Calu3 (cell line): ENCODE results near the gene TBPL2. TPM values are rescaled to one million over a fixed set of nuclear protein-coding genes. Genes with fewer than 3 reads are reported as not detected.
A peak's percentile ranks its signal among the peaks of the same experiment; 100 is the strongest.

Source experiments
- BruUV-seq: library from RNA; stranded (reverse); fragments of 400-500 nt; replicated peaks from 2 replicates; lab custom pipeline; 2021; lab: Mats Ljungman, UMichigan
- CTCF ChIA-PET: fragments of 300-600 bp; sonication (Branson Sonifier 250); formaldehyde crosslinking; loops from one replicate; lab custom pipeline; 2022; ENCODE audit warnings: antibody characterized with exemption; lab: Charles Lee
- DNase-seq: peaks from one replicate; pipeline ENCODE4 v3.0.0; 2022
- H3K27ac Mint-ChIP-seq: one replicate; pipeline ENCODE4 v1.8.0; 2022; ENCODE audit warnings: mixed read lengths; ENCODE audit not compliant: unreplicated experiment
- H3K27me3 Mint-ChIP-seq: one replicate; pipeline ENCODE4 v1.8.0; 2022; ENCODE audit warnings: mixed read lengths; ENCODE audit not compliant: unreplicated experiment
- H3K36me3 Mint-ChIP-seq: one replicate; pipeline ENCODE4 v1.8.0; 2022; ENCODE audit warnings: mild to moderate bottlenecking, moderate library complexity, mixed read lengths; ENCODE audit not compliant: insufficient read depth, unreplicated experiment
- H3K4me1 Mint-ChIP-seq: one replicate; pipeline ENCODE4 v1.8.0; 2022; ENCODE audit warnings: mild to moderate bottlenecking, low read depth, mixed read lengths; ENCODE audit not compliant: unreplicated experiment
- H3K4me3 Mint-ChIP-seq: one replicate; pipeline ENCODE4 v1.8.0; 2022; ENCODE audit warnings: mild to moderate bottlenecking, low read depth, moderate library complexity, mixed read lengths; ENCODE audit not compliant: unreplicated experiment
- H3K9me3 Mint-ChIP-seq: one replicate; pipeline ENCODE4 v1.8.0; 2022; ENCODE audit warnings: low read depth, mixed read lengths; ENCODE audit not compliant: unreplicated experiment
- CTCF ChIP-seq: fragments of 200-600 bp; IDR thresholded peaks from one replicate; pipeline ENCODE4 v1.8.0; 2022; ENCODE audit warnings: antibody characterized with exemption; ENCODE audit not compliant: unreplicated experiment
- intact Hi-C: fragments of 100-400 bp; cut with micrococcal nuclease; formaldehyde crosslinking; loops from one replicate; pipeline ENCODE4 v1.10.0; 2022; ENCODE audit not compliant: unreplicated experiment
- total RNA-seq: library from RNA; stranded (reverse); gene quantifications from 2 replicates; pipeline ENCODE4 v1.2.3, GENCODE V29; 2022

TBPL2 gene
- total RNA-seq, 1 experiment from 2014 or later: not detected

GRCh38 chr14:55446127-55446736 lies 5.8 kb upstream of the TBPL2 start:
- BruUV-seq: no TSS peak
- Mint-ChIP-seq H3K27ac (no peak overlapping the region), H3K9me3 (no peaks in the 10 kb centered on the region), H3K4me1 (peaks cover 24% of the 10 kb centered on the region), H3K4me3 (no peak overlapping the region), H3K36me3 (no peaks in the 10 kb centered on the region), H3K27me3 (no peaks in the 10 kb centered on the region)
- intact Hi-C loops: loop anchor here (5.0 kb wide), 1 partner anchor 236 kb away; no protein-coding TSS in a partner anchor
- TF ChIP-seq CTCF: peak; percentile 60
- CTCF ChIA-PET: interaction anchor here (0.6 to 1.3 kb wide), 7 partner anchors 8 to 1413 kb away, joined by 3 to 6 read pairs (median 3); no protein-coding TSS in a partner anchor
- peak; percentile 74 for DNase-seq

GRCh38 chr14:55441286-55441685 lies 870 bp upstream of the TBPL2 start:
- CTCF ChIA-PET: no interaction called here
- intact Hi-C loops: no loop called here
- H3K4me1 Mint-ChIP-seq: peaks cover 13% of the 10 kb centered on the region
- DNase-seq: no peak
- no TSS peak for BruUV-seq
- H3K27ac Mint-ChIP-seq: no peak overlapping the region
- no peaks in the 10 kb centered on the region for H3K9me3 Mint-ChIP-seq
- no peaks in the 10 kb centered on the region for H3K27me3 Mint-ChIP-seq
- no peak overlapping the region for H3K4me3 Mint-ChIP-seq
- no peak for TF ChIP-seq CTCF
- no peaks in the 10 kb centered on the region for H3K36me3 Mint-ChIP-seq

DNA sequence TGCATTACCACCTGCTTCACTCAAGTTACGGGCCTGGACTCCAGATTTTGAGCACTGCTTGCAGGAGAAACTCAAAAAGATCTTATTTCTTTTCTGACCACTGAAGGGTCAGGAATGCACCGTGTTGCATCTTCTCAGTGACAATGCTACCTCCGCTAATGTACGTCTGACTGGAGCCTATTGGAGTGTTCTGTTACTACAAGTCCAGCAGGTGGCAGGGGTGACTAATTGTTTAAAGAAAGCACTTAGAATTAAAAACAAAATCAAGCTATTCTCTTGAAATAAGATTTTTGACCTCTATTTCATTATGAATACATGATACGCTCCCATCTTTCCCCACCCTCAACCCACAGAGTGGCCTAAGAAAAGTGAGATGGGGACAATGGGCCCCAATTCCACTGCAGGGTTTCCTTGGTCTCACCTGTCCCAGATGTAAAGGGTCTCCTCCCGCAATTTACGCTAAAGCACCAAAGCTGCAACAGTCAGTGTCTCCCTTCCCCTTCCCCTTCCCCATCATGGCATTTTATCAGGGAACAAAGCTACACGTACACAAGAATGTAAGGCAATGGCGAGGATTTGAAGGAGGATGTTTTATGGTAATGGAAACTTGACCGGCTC lies 2.2 kb downstream of the TBPL2 start:
- CTCF ChIA-PET: interaction anchor here (0.9 to 1.8 kb wide), 8 partner anchors 8 to 1049 kb away, joined by 3 to 10 read pairs (median 4); no protein-coding TSS in a partner anchor
- intact Hi-C loops: loop anchor here (1.0 to 10.0 kb wide), 7 partner anchors 193 to 1049 kb away; no protein-coding TSS in a partner anchor
- peak; percentile 46 for DNase-seq
- no peak overlapping the region for H3K27ac Mint-ChIP-seq
- H3K27me3 Mint-ChIP-seq: no peaks in the 10 kb centered on the region
- peaks cover 7% of the 10 kb centered on the region for H3K4me1 Mint-ChIP-seq
- no TSS peak for BruUV-seq
- H3K36me3 Mint-ChIP-seq: no peaks in the 10 kb centered on the region
- H3K9me3 Mint-ChIP-seq: no peaks in the 10 kb centered on the region
- no peak overlapping the region for H3K4me3 Mint-ChIP-seq
- TF ChIP-seq CTCF: peak; percentile 43

DNA sequence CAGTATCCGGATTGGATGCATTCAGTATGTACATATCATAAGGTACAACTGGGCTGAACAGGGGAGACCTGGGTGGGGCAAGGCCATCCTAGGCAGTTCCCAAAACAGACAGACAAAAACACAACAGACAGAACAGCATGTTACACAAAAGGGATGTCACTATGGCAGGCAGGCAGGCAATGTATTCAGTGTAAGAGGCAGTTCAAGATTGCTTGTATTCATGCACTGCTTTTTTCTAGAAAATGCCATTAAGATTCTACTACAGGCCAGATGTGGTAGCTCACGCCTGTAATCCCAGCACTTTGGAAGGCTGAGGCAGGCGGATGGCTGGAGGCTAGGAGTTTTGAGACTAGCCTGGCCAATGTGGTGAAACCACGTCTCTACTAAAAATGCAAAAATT lies 3.5 kb downstream of the TBPL2 start:
- H3K9me3 Mint-ChIP-seq: no peaks in the 10 kb centered on the region
- CTCF ChIA-PET: interaction anchor here (1.8 kb wide), 1 partner anchor 1038 kb away, joined by 10 read pairs; no protein-coding TSS in a partner anchor
- H3K27ac Mint-ChIP-seq: no peak overlapping the region
- no peak overlapping the region for H3K4me3 Mint-ChIP-seq
- no peak for DNase-seq
- intact Hi-C loops: loop anchor here (5.0 to 10.0 kb wide), 3 partner anchors 192 to 265 kb away; no protein-coding TSS in a partner anchor
- no peaks in the 10 kb centered on the region for H3K36me3 Mint-ChIP-seq
- H3K4me1 Mint-ChIP-seq: peaks cover 7% of the 10 kb centered on the region
- BruUV-seq: no TSS peak
- TF ChIP-seq CTCF: no peak
- H3K27me3 Mint-ChIP-seq: no peaks in the 10 kb centered on the region
